Upper lobe of left lung (tissue), 4 donors: ENCODE results near the gene GAS2L3.

ENCODE experiments used
- POLR2AphosphoS5 ChIP-seq, 2 donors: sonication (generic); formaldehyde crosslinking; IDR thresholded peaks; one replicate each; pipeline ENCODE4 v1.5.1; 2017; ENCODE audit warnings: antibody characterized with exemption in 2 of 2
- TF ChIP-seq, protein P1 (sequence below), 6 experiments: fragments of 450-650 bp in 4 of 6; fragments of 200-600 bp in 2 of 6; sonication (generic) in 2 of 6; IDR thresholded peaks; one replicate each; pipeline ENCODE4 v1.5.1; 2016 to 2019; ENCODE audit warnings: antibody characterized with exemption in 6 of 6

DNA sequence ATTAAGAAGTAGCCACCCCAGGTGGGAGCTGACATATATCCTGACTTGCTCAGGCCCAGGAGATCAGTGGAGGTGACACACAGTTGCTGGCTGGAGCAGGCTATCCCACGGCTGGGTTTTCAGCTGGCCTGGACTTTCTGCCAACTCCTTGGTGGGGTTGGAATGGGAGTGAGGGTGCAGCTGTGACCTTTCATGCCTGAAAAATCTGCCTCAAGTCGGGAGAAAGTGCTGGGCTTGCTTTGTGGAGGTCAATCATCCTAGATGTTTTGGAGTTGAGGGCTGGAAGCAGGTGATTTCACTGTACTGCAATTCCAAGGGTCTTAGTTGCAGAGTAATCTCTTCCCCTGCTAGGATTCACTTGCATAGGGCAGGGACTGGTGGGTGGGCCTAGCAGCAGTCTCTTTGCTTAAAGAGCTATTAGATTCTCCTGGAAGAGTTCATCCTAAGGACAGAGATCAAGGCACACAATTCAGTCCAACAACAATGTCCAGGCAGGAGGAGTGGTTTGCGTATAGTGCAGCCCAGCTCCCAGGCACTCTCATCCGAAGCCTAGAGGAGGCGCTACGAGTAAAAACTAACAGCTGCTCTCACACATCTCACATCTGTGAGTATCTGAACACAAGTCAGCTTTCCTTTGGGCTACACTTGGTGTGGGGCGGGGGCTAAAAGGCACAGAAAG, 98.1 kb downstream of the GAS2L3 start:
- TF ChIP-seq, protein P1, sequence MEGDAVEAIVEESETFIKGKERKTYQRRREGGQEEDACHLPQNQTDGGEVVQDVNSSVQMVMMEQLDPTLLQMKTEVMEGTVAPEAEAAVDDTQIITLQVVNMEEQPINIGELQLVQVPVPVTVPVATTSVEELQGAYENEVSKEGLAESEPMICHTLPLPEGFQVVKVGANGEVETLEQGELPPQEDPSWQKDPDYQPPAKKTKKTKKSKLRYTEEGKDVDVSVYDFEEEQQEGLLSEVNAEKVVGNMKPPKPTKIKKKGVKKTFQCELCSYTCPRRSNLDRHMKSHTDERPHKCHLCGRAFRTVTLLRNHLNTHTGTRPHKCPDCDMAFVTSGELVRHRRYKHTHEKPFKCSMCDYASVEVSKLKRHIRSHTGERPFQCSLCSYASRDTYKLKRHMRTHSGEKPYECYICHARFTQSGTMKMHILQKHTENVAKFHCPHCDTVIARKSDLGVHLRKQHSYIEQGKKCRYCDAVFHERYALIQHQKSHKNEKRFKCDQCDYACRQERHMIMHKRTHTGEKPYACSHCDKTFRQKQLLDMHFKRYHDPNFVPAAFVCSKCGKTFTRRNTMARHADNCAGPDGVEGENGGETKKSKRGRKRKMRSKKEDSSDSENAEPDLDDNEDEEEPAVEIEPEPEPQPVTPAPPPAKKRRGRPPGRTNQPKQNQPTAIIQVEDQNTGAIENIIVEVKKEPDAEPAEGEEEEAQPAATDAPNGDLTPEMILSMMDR (IDR thresholded peaks at IDR 0.05): no peak
- TF ChIP-seq POLR2AphosphoS5 (IDR thresholded peaks at IDR 0.05): no peak
